T1000 (cell line): ENCODE measurements around the gene PDE5A.

ENCODE experiments used
- DNase-seq: peaks from one replicate; lab custom pipeline; 2025; ENCODE audit warnings: mixed read lengths; lab: John Stamatoyannopoulos, UW

The PDE5A gene

GRCh38 chr4:119521268-119521667, 107.3 kb downstream of the PDE5A start:
- no peak for DNase-seq

GRCh38 chr4:119518915-119519410, 109.6 kb downstream of the PDE5A start:
- no peak for DNase-seq

- DNase-seq: no peak
Observed at GRCh38 chr4:119518230-119518892, 110.2 kb downstream of the PDE5A start.

- DNase-seq: no peak
Observed at GRCh38 chr4:119517361-119518229, 111.0 kb downstream of the PDE5A start.

GRCh38 chr4:119512398-119512797, 116.2 kb downstream of the PDE5A start:
- no peak for DNase-seq

GRCh38 chr4:119510395-119511149, 118.0 kb downstream of the PDE5A start:
- no peak for DNase-seq

GRCh38 chr4:119508281-119508680, 120.3 kb downstream of the PDE5A start:
- no peak for DNase-seq

GRCh38 chr4:119506806-119507205, 121.8 kb downstream of the PDE5A start:
- DNase-seq: no peak

- no peak for DNase-seq
Observed at GRCh38 chr4:119504616-119505015, 124.0 kb downstream of the PDE5A start.

- DNase-seq: no peak
Observed at GRCh38 chr4:119501740-119502139, 126.9 kb downstream of the PDE5A start.

- DNase-seq: no peak
Observed at GRCh38 chr4:119498527-119498926, 130.1 kb downstream of the PDE5A start.

GRCh38 chr4:119493886-119494285, 134.7 kb downstream of the PDE5A start:
- no peak for DNase-seq

- DNase-seq: no peak
Observed at GRCh38 chr4:119493419-119493818, 135.2 kb downstream of the PDE5A start.

- no peak for DNase-seq
Observed at GRCh38 chr4:119490335-119490734, 138.3 kb downstream of the PDE5A start.

- no peak for DNase-seq
Observed at GRCh38 chr4:119489305-119489704, 139.3 kb downstream of the PDE5A start.

GRCh38 chr4:119480331-119480730, 148.3 kb downstream of the PDE5A start:
- no peak for DNase-seq

GRCh38 chr4:119479835-119480234, 148.8 kb downstream of the PDE5A start:
- no peak for DNase-seq

- no peak for DNase-seq
Observed at GRCh38 chr4:119479180-119479808, 149.3 kb downstream of the PDE5A start.

- DNase-seq: no peak
Observed at GRCh38 chr4:119478446-119479179, 150.0 kb downstream of the PDE5A start.

- no peak for DNase-seq
Observed at GRCh38 chr4:119477412-119478053, 151.1 kb downstream of the PDE5A start.

- DNase-seq: no peak
Observed at GRCh38 chr4:119471259-119471658, 157.3 kb downstream of the PDE5A start.
